HepG2 (cell line): Measurements from ENCODE around the gene AXIN1. TPM values are rescaled to one million over a fixed set of nuclear protein-coding genes. Genes with fewer than 3 reads are reported as not detected.

ENCODE experiments used
- ATAC-seq: fragments of 200-7000 bp; cut with Tn5 transposase; 3 replicates; pipeline ENCODE4 v1.9.1; 2020; ENCODE audit warnings: mild to moderate bottlenecking, moderate library complexity
- BruUV-seq: library from RNA; stranded (reverse); fragments of 400-500 nt; replicated peaks from 2 replicates; lab custom pipeline; 2021; lab: Mats Ljungman, UMichigan
- CTCF ChIA-PET: fragments of 300-600 bp; formaldehyde crosslinking; extraction: SDS; loops from one replicate; lab custom pipeline; 2021; ENCODE audit warnings: low total read pairs, inconsistent platforms, low intra/inter-chr PET ratio; lab: Yijun Ruan, JAX
- POLR2A ChIA-PET: fragments of 350-600 bp; sonication (Branson Sonifier 250); formaldehyde crosslinking; loops from one replicate; lab custom pipeline; 2020; ENCODE audit warnings: antibody characterized with exemption, inconsistent platforms; lab: Yijun Ruan, JAX
- DNase-seq: peaks from one replicate; pipeline ENCODE4 v3.0.0-alpha.2; 2015; ENCODE audit warnings: low spot score
- FAIRE-seq: peaks from 3 replicates; lab custom pipeline; 2011; peaks lifted over from hg19 to GRCh38; lab: Jason Lieb, UNC
- H2AFZ ChIP-seq: one replicate; pipeline ENCODE4 v1.6.1; 2011; ENCODE audit warnings: low read length, inconsistent platforms
- H3K27ac ChIP-seq: fragments of 300-600 bp; 3 replicates; pipeline ENCODE4 v1.8.0; 2011; ENCODE audit warnings: mixed run types, mild to moderate bottlenecking, mixed read lengths, low read length, inconsistent platforms; ENCODE audit not compliant: insufficient read depth; ENCODE audit errors: extremely low read length
- H3K27me3 ChIP-seq, 2 experiments: fragments of 200-600 bp in 1 of 2; 2 replicates in 1 of 2; 3 replicates in 1 of 2; pipeline versions ENCODE4 v1.6.0 to v1.8.0; 2011; ENCODE audit warnings: low read length in 2 of 2, mild to moderate bottlenecking in 2 of 2, moderate library complexity in 2 of 2, inconsistent platforms in 1 of 2; ENCODE audit not compliant: insufficient read depth in 2 of 2, control insufficient read depth in 1 of 2
- H3K36me3 ChIP-seq, 2 experiments: fragments of 200-600 bp in 1 of 2; replicated peaks in 1 of 2; 2 replicates in 1 of 2; 3 replicates in 1 of 2; pipeline versions ENCODE4 v1.5.1 to v1.8.0; 2011; ENCODE audit warnings: low read length in 2 of 2, inconsistent platforms in 1 of 2; ENCODE audit not compliant: insufficient read depth in 2 of 2, control insufficient read depth in 1 of 2
- H3K4me1 ChIP-seq: 2 replicates; pipeline ENCODE4 v1.5.1; 2012; ENCODE audit warnings: low read length, inconsistent platforms; ENCODE audit not compliant: insufficient read depth
- H3K4me2 ChIP-seq: 2 replicates; pipeline ENCODE4 v1.6.0; 2011; ENCODE audit warnings: low read depth, low read length, inconsistent platforms
- H3K4me3 ChIP-seq, 3 experiments: fragments of 200-600 bp in 1 of 3; sonication (generic), shearing (Covaris generic) in 1 of 3; replicated peaks in 1 of 3; 2 replicates each; pipeline ENCODE4 v1.5.1; 2011 to 2016; ENCODE audit warnings: low read length in 3 of 3, inconsistent platforms in 2 of 3, low read depth in 2 of 3, mild to moderate bottlenecking in 2 of 3, control low read depth in 1 of 3, mixed read lengths in 1 of 3; ENCODE audit not compliant: insufficient read depth in 1 of 3
- H3K79me2 ChIP-seq: one replicate; pipeline ENCODE4 v1.6.1; 2011; ENCODE audit warnings: low read length, inconsistent platforms; ENCODE audit not compliant: insufficient read depth
- H3K9ac ChIP-seq: 2 replicates; pipeline ENCODE4 v1.6.0; 2011; ENCODE audit warnings: mild to moderate bottlenecking, low read depth, low read length, inconsistent platforms; ENCODE audit not compliant: insufficient read depth
- H3K9me3 ChIP-seq: 2 replicates; pipeline ENCODE4 v1.5.1; 2012; ENCODE audit warnings: mild to moderate bottlenecking, low read length
- H4K20me1 ChIP-seq: 2 replicates; pipeline ENCODE4 v1.6.0; 2011; ENCODE audit warnings: inconsistent platforms, mild to moderate bottlenecking, low read length, moderate library complexity; ENCODE audit not compliant: insufficient read depth
- AGO2 ChIP-seq: fragments of 200-400 bp; formaldehyde crosslinking; optimal IDR thresholded peaks from 2 replicates; pipeline ENCODE3; 2017; ENCODE audit warnings: mild to moderate bottlenecking, low read depth, low read length, moderate library complexity
- KDM2A ChIP-seq: sonication (generic); formaldehyde crosslinking; IDR thresholded peaks from 2 replicates; pipeline ENCODE4 v1.4.0; 2020; ENCODE audit warnings: low read depth, missing genetic modification reagents, borderline replicate concordance
- WGBS: methylation state at CpG from one replicate; pipeline ENCODE4 v1.1.6; 2017; ENCODE audit warnings: low lambda C conversion rate; 5-methylcytosine and 5-hydroxymethylcytosine counted together
- in situ Hi-C: cut with HindIII; loops from 2 replicates; pipeline ENCODE4 v1.10.0; 2017; ENCODE audit warnings: low pct_unique_long_range_greater_than_20kb; ENCODE audit not compliant: extremely low pct_ligation_motif_present
- intact Hi-C: fragments of 100-400 bp; cut with micrococcal nuclease; formaldehyde crosslinking; loops from one replicate; pipeline ENCODE4 v1.10.0; 2022; ENCODE audit not compliant: unreplicated experiment
- polyA plus RNA-seq, 8 experiments: library from polyadenylated mRNA; depleted of rRNA in 3 of 8; stranded (reverse) in 7 of 8; unstranded in 1 of 8; fragments of >200 nt; fragmentation: Illumina TruSeq in 4 of 8; extraction: Trizol in 4 of 8; gene quantifications; 2 replicates each; pipeline versions ENCODE4 v1.2.1 to v1.2.3, GENCODE V29; 2011 to 2016; ENCODE audit warnings: low read depth in 4 of 8, missing spikeins in 1 of 8, mixed read lengths in 1 of 8; ENCODE audit not compliant: insufficient read depth in 1 of 8
- total RNA-seq, 5 experiments: library from RNA; depleted of rRNA; stranded (reverse); fragments of >200 nt; fragmentation: Illumina TruSeq; extraction: Trizol; gene quantifications; 2 replicates each; pipeline ENCODE4 v1.2.3, GENCODE V29; 2016; ENCODE audit warnings: low read depth in 1 of 5
- TF ChIP-seq, protein P1 (sequence below): fragments of 450-650 bp; IDR thresholded peaks from 2 replicates; pipeline ENCODE4 v1.6.1; 2017; ENCODE audit warnings: mild to moderate bottlenecking

The AXIN1 gene
- total and polyA plus RNA-seq, 2 of the 13 experiments (the other 11 are each of a cell fraction or from before 2014, with no cell fraction given) = 24.0 to 26.0 TPM

DNA sequence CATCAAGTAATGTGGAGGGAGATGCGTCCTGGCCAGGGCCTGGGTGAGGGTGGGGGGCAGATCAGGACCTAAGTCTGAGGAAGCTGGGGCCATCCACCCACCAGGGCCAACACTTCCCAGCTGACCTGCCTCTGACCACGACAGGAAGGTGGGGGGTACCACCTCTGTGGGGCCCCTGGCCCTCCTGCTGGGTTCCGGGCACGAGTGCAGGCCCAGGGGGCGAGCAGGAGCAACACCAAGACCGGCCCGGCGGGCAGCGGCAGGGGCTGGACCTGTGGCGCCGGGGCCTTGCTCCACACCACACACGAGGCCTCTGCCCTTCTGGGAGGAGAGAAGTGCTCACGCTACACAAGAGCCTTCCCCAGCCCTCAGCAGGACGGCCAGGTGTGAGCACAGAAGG lies 56.2 kb downstream of the AXIN1 start:
- H4K20me1 ChIP-seq = no peaks in the 10 kb centered on the region
- H3K4me2 ChIP-seq = no peak overlapping the region
- POLR2A ChIA-PET = no interaction called here
- FAIRE-seq (no peak), ATAC-seq (no peak; the same call in 2 of the 3 replicates), DNase-seq (no peak)
- H3K36me3 ChIP-seq = peaks cover 14 to 40% of the 10 kb centered on the region in 2 experiments; a peak in 4 of 5 replicates
- in situ Hi-C loops (no loop called here), intact Hi-C loops (no loop called here)
- H3K9ac ChIP-seq = no peak overlapping the region
- CTCF ChIA-PET = no interaction called here
- no peak overlapping the region for H3K4me3 ChIP-seq
- BruUV-seq = no TSS peak
- no peaks in the 10 kb centered on the region for H3K9me3 ChIP-seq
- no peaks in the 10 kb centered on the region for H3K27me3 ChIP-seq
- no peak overlapping the region for H2AFZ ChIP-seq
- no peak overlapping the region for H3K27ac ChIP-seq
- no peaks in the 10 kb centered on the region for H3K4me1 ChIP-seq
- WGBS = 100% methylated on average over 1 of the region's 14 CpGs
- TF ChIP-seq KDM2A (CRISPR knock-in tag) (no peak), AGO2 (peak; percentile 52)
- H3K79me2 ChIP-seq = no peaks in the 10 kb centered on the region

DNA sequence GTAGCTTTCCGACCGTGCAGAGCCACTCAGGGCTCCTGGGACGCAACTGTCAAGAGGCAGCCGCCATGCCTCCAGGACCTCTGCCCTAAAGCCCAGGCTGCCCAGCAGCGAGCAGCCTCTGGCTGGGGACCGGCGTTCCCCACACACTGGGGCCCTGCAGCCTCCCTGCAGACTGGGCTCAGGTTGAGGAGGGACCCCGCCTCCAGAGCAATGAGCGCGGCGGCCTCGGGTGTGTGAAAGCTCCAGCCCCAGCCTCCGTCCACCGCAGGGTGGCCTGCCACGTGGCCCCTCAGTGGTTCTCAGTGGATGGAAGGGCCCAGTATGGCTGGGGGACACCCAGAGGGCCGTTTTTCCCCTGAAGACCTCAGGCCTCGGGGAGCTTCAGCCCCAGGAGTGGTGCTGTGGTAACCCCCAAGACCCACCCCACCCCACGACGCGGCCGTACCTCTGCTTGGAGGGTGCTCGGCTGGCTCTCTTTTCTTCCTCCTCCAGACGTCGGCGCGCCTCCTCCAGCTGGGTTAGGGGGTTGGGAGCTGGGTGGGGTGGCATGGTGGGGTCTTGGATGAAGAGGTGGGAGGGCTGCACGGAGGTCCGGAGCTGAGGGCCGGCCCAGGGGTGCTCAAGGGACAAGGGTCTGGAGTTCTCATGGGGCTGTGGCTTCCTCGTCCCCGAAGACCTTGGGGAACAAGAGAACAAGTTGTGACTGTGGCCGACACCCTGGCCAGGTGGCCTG lies 59.3 kb downstream of the AXIN1 start:
- FAIRE-seq (no peak), DNase-seq (no peak), ATAC-seq (no peak)
- TF ChIP-seq AGO2 = peak; percentile 21
- TF ChIP-seq, protein P1, sequence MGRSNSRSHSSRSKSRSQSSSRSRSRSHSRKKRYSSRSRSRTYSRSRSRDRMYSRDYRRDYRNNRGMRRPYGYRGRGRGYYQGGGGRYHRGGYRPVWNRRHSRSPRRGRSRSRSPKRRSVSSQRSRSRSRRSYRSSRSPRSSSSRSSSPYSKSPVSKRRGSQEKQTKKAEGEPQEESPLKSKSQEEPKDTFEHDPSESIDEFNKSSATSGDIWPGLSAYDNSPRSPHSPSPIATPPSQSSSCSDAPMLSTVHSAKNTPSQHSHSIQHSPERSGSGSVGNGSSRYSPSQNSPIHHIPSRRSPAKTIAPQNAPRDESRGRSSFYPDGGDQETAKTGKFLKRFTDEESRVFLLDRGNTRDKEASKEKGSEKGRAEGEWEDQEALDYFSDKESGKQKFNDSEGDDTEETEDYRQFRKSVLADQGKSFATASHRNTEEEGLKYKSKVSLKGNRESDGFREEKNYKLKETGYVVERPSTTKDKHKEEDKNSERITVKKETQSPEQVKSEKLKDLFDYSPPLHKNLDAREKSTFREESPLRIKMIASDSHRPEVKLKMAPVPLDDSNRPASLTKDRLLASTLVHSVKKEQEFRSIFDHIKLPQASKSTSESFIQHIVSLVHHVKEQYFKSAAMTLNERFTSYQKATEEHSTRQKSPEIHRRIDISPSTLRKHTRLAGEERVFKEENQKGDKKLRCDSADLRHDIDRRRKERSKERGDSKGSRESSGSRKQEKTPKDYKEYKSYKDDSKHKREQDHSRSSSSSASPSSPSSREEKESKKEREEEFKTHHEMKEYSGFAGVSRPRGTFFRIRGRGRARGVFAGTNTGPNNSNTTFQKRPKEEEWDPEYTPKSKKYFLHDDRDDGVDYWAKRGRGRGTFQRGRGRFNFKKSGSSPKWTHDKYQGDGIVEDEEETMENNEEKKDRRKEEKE = no peak
- BruUV-seq = no TSS peak
- ChIA-PET CTCF (no interaction called here), POLR2A (no interaction called here)
- H3K27me3 ChIP-seq = no peaks in the 10 kb centered on the region
- H3K9ac ChIP-seq = no peak overlapping the region
- no peak overlapping the region for H2AFZ ChIP-seq
- no peaks in the 10 kb centered on the region for H3K4me1 ChIP-seq
- H3K4me3 ChIP-seq = no peak overlapping the region
- 98% methylated on average over 20 of the region's 32 CpGs for WGBS
- in situ Hi-C loops (no loop called here), intact Hi-C loops (no loop called here)
- no peaks in the 10 kb centered on the region for H3K79me2 ChIP-seq
- H3K36me3 ChIP-seq = peaks cover 20 to 63% of the 10 kb centered on the region in 2 experiments; a peak in 4 of 5 replicates
- H3K9me3 ChIP-seq = no peaks in the 10 kb centered on the region
- no peak overlapping the region for H3K4me2 ChIP-seq
- no peak overlapping the region for H3K27ac ChIP-seq
- no peaks in the 10 kb centered on the region for H4K20me1 ChIP-seq
